ENCODE data around the gene BANP.
"Not testable (repeated sequence)": the region's sequence is repeated elsewhere in the genome, so short reads cannot be mapped to it uniquely, and the experiment has no call there.

The BANP gene

DNA sequence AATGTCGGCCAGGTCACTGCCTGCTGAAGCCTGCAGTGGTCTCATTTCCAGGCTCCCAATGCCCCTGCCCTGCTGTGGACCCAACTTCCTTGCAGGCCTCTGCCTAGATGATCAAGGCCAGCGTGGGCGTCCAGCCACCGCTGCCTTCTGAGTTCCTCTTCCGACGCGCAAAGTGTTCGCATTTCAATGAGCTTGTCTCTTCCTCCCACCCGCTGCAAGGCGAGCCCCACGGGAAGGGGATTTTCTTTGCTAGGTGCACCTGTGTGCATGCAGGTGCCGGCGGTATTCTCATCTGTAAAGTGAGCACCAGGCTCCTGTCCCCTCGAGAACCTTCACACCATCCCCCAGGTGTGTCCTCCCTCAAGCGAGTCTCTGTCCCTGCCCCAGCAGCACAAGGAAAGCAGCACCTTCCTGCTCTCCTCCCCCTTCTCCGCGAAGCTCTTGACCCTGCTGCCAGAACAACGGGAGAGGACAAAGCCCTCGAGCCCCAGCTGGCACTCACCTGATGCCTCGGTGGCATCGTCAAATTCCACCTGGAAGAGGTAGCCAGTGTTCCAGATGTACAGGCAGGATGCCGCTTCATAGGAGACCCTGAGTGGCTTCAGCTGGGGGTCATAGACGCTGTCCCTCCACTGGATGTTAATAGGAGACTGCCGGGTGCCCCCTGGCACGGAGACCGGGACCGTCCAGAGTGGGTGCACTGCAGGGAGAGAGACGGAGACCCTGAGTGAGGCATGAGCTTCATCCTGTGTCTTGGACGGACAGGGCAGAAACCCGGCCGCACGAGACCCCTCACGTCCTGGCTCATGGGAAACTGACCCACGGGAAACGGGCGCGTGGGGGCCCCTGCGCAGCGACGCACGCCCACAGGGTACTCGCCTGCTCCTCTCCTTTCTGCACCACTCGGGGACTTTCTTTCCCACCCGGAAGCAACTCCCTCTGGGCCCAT is 24.7 kb upstream of the BANP start:
- no peak for DNase-seq (ENCODE audit: low spot score)

DNA sequence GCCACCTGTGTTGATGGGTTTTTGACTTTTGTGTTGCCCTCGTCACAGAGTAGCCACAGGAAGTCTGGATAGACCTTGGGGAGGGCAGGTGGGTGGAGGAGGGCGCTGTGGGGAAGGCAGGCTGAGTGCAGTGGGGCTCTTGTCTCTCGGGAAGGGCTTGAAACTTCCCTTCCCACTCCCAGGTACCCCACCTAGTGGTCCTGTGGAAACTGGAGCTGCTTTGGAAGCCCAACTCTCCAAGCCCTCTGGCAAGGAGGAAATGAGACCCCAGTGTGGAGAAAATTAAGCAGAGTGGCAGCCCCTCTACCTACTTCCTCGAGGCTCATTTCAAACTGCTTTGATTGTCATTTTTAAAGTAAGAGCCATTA is 24.1 kb upstream of the BANP start:
- no peak for DNase-seq (ENCODE audit: low spot score)

DNA sequence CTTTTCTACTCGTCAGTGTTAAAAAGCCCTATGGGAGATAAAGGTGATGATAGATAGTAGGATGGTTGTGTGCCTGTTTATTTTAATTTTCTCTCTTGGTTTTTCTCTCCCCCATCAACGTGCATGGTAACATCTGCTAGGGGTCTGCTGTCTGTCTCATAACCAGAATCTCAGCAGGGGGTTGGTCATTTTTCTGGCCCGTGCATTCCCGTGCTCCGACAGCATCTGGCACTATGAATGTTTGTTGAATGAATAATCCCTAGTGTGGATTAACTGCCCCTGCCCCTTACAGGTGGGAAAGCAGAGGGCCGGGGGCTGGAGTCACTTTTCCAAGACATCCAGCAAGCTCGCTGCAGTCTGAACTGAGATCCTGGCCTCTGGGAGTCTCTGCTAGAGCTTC is 21.2 kb upstream of the BANP start:
- DNase-seq (ENCODE audit: low spot score): no peak

DNA sequence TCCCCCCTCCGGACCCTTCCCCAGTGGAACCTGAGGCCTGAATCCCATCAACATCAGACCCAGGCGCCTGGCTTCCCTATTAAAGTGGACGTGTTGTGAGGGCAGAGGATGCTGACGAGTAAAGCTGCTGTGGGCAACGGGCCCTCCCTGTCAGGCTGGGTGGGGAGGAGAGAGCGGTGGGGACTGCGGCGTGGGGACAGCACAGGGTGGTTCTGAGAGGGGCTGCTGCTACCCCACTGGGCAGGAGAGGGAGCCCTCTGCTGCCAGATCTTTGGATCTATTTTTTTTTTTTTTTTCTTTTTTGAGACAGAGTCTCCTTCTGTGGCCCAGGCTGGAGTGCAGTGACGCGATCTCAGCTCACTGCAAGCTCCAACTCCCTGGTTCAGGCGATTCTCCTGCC is 20.8 kb upstream of the BANP start:
- no peak for DNase-seq (ENCODE audit: low spot score)

DNA sequence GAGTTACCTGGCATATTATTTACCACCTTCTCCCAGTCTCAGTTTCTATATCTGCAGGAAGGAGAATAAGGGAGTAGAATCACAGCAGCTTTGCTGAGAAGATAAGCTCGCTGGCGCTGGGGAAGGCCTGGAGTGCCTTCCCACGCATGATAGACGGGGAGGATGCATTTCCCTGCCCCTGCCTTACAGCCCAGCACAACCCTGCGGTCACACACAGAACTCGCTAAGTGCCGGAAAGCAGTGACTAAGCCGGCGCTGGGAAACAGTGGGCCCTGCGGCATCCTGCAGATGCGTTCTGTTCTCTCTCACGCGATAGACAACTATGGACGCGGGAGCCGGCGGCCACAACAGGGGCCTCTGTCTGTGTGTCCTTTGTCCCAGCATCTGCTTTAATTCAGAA is 19.7 kb upstream of the BANP start:
- no peak for DNase-seq (ENCODE audit: low spot score)

DNA sequence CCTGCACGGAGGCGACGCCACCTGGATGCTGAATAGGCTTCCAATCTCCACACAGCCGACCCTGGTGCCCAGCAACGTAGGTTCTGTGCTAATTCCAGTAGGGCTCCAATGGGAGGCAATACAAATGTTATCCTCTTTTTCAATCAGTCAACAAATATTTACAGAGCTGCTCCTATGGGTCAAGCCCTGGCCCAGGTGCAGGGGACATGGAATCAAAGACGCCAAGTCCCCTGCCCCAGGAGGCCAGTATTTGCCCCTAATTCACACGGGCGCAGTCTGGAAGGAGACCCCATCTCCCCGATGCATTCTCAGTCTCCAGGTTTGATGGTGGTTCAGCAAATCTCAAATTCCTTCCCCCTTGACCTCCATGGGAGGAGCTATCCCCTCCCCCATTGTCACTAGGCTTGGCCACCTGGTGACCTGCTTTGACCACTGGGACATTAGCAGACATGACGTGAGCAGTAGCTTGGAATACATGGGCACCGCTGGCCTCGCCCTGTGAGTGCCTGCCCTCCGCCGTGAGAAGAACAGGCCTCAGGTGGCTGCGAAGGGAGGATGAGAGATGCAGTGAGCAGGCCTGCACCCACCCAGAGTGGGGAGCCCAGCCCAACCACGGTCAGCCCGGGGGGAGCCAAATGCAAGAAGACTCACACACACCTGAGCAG is 18.6 kb upstream of the BANP start:
- not testable (repeated sequence) for DNase-seq (ENCODE audit: low spot score)

DNA sequence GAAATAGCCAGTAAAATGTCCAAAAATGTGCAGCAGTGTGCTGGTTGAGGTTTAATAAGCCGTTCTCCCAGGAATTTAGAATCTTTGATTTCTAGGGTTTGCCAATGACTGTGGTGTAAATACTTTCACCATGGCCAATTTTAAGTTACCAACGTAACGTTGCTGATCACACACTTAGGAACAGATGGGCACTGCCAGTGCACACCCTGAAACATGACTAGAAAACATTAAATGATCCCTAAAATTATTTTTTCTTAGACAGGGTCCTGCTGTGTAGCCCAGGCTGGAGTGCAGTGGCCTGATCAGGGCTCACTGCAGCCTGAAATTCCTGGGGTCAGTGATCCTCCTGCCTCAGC is 18.1 kb upstream of the BANP start:
- DNase-seq (ENCODE audit: low spot score): no peak

DNA sequence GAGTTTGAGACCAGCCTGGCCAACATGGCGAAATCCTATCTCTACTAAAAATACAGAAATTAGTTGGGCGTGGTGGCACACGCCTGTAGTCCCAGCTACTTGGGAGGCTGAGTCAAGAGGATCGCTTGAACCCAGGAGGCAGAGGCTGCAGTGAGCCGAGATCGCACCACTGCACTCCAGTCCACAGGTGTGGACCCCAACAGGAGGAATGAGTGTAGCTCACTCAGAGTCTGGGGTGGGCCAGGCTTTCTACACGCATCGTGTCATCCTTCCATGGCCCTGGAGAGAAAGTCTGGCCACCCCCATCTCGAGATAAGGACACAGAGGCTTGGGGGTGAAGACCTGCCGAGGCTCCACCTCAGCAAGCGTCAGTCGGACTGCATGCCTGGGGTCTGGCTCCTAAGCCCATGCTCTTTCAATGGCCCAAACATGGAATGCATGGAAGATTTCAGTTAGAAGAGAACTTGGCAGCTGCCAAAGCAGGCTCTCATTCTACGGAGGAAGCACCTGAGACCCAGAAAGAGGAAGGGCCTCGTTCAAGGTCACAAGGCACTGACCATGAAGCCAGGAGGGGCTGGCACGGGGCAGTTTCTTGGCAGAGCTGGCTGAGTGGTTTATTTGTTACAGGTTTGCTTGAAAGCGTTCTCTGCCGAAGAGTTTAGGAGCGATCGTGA is 16.3 kb upstream of the BANP start:
- not testable (repeated sequence) for DNase-seq (ENCODE audit: low spot score)

DNA sequence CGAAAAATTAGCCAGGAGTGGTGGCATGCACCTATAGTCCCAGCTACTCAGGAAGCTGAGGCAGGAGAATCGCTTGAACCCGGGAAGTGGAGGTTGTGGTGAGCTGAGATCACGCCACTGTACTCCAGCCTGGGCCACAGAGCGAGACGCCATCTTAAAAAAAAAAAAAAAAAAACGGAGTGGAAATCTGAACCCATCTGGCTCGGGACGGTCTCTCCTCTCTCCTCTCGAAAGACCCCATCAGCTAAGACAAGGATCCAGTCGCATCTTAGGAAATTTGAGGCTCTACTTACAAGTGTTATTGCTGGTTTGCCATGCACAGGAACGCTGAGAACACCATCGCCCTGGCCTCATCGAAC is 15.2 kb upstream of the BANP start:
- not testable (repeated sequence) for DNase-seq (ENCODE audit: low spot score)

DNA sequence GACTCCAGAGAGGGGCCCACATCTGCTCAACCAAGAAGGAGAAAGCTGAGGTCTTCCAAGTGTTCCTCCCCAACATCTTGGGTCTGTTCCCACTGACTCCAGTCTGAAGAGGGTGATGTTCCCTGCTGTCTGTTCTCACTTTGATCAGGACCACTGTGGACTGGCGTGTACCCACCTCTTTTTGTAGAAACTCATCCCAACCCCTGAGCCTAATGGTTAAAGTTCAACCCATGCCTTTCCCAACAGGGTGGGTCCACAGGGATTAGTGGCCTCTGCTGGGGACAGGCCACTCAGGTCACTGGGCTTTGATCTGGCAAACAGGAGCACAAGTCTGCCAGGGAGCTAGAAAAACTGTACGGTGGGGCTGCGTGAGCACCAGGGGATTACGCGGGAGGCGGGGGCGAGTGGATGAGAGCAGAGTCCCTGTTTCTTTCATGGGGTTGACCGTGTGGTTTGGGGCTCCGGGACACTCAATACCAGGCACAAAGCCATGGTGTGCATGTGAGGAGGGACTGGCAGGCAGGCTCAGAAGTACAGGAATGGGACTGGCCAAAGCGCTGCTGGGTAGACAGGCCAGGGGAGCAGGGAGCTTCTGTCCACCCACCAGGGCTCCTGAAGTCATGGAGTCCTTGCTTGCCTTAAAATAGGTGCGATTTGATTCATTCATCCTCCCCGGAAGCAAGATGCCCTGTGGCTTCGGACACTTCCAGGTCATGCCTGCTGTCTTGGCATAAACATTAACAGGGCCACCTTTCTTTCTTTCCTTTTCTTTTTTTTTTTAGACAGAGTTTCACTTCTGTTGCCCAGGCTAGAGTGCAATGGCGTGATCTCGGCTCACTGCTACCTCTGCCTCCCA is 14.6 kb upstream of the BANP start, which contains the start of gene CA5A:
Gene CA5A, minus strand, starts transcription at position 155 of the 856 bp plus-strand sequence. Its CDS starts 79 bp downstream, at position 76.
- DNase-seq (ENCODE audit: low spot score): no peak

DNA sequence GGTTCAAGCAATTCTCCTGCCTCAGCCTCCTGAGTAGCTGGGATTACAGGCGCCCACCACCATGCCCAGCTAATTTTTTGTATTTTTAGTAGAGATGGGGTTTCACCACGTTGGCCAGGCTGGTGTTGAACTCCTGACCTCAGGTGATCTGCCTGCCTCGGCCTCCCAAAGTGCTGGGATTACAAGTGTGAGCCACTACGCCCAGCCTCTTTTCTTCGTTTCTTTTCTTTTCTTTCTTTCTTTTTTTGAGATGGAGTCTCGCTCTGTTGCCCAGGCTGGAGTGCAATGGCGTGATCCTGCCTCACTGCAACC is 14.0 kb upstream of the BANP start:
- DNase-seq (ENCODE audit: low spot score): not testable (repeated sequence)

DNA sequence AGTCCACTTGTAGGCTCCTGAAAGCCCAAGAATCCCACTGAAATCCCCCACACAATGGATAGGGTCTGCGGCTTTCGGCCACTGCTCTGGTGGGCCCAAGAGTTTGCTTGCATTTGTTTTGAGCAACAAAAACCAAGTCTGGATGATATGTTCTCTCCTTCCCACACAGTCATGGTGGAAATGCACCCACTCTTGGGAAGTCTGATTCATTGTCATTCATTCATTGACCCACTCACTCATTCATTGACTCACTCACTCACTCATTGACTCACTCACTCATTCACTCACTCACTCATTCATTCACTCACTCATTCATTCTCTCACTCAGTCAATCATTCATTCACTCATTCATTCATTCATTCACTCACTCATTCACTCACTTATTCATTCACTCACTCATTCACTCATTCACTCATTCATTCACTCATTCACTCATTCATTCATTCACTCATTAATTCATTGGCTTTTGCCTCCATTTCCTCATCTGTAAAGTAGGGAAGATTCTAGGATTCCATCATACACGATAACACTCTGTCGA is 12.8 kb upstream of the BANP start:
- DNase-seq (ENCODE audit: low spot score): peak; percentile 50

DNA sequence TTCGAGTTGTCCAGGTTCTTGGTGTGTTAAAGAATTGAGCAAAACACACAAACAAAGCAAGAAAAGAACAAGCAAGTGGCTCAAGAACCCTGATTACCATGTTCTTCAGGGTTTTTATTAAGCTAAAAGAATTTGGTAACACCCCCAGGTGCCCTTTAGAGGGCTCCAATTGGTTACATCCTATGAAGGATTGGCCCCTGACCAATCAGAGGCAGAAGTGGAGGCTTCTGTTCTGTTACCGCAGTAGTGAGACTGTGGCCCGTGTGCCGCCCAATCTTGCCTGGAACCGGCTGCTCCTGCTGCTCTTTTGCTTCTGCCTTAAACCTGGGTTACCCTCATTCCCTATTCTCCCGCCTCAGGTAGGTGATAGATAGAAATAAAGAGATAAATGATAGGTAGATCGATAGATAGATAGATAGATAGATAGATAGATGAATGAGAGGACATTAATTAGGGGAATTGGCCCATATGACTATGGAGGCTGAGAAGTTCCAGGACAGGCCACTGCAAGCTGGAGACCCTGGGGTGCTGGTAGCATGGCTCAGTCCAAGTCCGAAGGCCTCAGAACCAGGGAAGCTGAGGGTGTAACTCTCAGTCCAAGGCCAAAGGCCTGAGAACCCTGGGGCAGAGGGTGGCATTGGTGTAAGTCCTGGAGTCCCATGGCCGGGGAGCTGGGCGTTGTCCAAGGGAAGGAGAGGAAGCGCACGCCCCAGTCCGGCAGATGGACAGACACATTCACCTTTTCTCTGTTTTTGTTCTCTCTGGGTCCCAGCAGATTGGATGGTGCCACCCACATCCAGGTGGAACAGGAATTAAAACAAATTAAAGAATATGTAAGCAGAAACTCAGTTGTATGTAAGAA is 11.4 kb upstream of the BANP start:
- DNase-seq (ENCODE audit: low spot score): no peak

DNA sequence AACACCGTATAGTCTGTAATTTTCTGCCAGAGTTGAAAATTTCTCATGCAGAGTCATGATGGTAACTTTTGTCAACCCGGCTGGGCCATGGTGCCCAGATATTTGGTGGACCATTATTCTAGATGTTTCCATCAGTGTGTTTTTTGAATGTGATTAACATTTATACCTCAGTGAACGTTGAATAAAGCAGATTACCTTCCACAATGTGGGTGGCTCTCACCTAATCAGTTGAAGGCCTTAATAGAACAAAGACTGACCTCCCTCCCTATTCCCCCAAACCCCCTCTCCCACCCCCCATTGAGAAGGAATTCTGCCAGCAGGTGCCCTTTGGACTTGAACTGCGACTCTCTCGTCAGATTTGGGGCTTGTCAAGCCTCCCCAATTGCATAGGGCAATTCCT is 8.6 kb upstream of the BANP start:
- DNase-seq (ENCODE audit: low spot score): no peak

DNA sequence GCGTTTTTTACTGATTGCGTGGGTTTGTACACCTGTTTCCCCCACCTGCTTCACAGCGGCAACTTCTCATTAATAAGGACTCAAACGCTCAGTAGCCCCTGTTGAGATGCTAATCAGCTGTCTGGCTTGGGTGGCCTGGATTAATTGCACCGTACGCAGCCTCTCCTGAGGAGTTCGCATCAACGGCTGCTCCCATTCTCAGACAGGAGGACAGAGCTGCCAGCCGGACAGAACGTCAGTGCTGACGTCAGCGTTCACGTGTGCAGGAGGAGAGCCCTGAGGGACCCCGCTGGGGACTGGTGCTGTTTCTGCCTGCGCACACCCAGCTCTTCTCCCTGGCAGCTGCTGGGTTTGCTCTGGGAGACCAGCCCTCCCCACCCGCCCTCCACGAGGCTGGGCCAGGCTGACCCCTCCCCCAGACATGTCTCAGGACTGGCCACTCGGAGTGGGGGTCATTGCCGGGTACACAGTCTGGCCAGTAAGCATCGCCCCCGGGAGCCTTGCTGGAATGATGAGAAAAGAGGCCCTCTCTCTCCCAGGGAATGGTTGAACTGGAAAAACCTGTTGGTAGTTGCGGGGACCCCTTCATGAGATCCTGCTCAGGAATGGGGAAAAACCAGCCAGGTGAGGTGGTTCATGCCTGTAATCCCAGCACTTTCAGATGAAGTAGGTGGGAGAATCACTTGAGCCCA is 5.7 kb upstream of the BANP start:
- no peak for DNase-seq (ENCODE audit: low spot score)

DNA sequence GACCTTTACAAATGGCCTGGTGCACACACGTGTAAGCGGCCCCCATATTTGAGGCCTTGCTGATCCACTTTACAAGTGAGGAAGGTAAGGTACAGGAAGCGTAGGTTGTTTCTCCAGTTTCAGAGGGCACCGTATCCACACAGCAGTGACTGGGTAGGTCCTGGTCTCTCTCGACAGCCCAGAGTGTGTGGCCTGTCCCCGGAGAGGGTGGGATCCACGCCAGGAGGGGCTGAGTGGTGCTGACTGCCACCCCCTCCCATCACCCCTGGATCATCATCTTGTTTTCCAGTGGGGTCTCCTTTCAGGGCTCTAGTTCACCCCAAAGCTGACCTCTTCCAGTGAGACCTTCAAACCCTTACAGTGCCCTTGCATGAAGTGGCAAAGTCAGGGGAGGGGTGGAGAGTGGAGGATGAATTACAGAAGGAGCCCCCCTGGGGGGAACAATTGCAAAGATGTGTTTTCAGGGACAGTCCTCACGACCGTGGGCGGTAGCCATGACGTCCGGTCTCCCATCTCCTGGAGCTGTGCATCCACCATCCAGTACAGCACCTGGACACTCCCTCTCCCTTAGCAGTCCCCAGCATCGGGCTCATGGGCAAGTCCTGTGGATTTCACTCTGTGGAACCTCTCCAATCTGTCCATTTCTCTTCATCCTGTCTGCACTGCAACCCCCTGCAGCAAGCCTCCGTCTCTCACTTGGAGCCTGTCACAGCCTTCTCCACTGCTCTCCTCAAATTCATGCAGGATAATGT is 4.5 kb upstream of the BANP start:
- no peak for DNase-seq (ENCODE audit: low spot score)

DNA sequence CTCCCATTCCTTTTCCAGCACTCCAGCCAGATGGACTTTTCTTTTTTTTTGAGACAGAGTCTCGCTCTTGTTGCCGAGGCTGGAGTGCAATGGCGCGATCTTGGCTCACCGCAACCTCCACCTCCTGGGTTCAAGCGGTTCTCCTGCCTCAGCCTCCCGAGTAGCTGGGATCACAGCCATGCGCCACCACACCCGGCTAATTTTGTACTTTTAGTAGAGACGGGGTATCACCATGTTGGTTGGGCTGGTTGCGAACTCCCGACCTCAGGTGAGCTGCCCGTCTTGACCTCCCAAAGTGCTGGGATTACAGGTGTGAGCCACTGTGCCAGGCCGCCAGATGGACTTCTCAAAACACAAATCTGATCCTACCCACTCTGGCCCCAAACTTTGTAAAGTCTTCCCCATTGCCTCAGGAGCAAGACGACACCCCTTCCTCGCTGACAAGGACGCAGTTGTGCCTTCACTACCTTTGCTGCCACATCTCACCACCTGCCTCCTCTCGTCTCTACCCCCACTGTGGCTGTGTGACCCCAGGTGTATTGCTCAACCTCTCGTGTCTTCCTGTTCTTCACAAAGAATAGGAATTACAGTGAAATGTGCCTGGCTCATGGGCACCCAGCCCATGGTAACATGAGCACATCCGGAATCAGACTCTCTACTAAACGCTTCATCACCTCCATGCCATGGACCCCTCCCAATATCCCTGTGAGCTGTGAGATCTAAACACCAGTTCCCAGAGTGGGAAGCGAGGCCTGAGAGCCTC is 3.7 kb upstream of the BANP start:
- DNase-seq (ENCODE audit: low spot score): no peak

DNA sequence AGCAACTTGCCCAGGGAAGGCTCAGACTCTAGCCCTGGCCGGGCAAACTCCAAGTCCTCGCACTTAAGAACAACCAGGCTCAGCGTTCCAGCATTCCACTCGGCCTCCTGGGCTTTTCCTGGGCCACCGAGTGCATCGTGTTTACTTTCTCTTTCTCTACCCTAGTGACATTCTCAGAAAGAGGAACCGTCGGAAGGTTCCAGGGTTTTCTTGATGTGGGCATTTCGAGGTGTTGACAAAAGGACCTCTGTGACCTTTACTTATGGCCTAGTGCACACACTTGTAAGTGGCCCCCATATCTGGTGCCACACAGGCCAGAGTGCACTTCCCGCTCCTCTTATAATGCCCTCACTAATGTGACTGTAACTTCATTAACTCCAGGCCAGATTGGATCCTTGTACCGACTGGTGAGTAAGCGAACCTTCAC is 3.1 kb upstream of the BANP start:
- DNase-seq (ENCODE audit: low spot score): no peak

DNA sequence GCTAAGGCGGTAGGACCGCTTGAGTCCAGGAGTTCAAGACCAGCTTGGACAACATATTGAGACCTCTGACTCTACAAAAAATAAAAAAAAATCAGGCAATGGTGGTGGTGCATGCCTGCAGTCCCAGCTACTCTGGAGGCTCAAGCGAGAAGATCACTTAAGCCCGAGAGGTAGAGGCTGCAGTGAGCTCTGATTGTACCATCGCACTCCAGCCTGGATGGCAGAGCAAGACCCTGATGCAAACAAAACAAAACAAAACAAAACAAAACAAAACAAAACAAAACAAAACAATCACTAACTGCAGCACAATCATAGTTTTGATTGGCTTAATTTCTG is 2.5 kb upstream of the BANP start:
- no peak for DNase-seq (ENCODE audit: low spot score)
